Lower leg skin (tissue), 3 donors: ENCODE measurements around the gene SMG7.

ENCODE experiments used
- CTCF ChIP-seq, 3 donors: fragments of 450-650 bp; IDR thresholded peaks; one replicate each; pipeline ENCODE4 v1.5.1; 2016; ENCODE audit warnings: antibody characterized with exemption in 3 of 3, mild to moderate bottlenecking in 3 of 3, moderate library complexity in 2 of 3
- POLR2A ChIP-seq, 2 donors: fragments of 450-650 bp; IDR thresholded peaks; one replicate each; pipeline ENCODE4 v1.6.1; 2016 to 2017; ENCODE audit warnings: antibody characterized with exemption in 2 of 2, mild to moderate bottlenecking in 1 of 2, moderate library complexity in 1 of 2

DNA sequence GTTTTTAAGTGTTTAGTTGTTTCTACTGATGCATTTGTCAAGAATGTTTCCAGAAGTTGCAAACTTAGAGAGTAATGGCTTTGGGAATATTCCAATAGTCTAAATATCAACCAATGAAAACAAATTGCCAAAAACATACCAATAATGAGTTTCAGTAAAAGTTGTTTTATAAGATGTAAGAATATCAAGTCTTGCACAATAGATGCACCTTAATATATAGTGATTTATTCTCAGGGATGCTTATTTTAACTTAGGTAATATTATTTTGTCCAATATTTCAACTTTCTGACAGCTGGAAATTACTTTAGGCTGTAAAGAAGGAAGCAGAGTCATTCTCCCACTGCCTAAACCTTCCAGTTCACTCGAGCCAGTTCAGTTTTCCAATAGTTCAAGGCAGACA, 48.8 kb upstream of the SMG7 start:
- TF ChIP-seq POLR2A (IDR thresholded peaks at IDR 0.05): no peak
- TF ChIP-seq CTCF (IDR thresholded peaks at IDR 0.05): no peak
